ENCODE data around the gene OCSTAMP.

Gene OCSTAMP

DNA sequence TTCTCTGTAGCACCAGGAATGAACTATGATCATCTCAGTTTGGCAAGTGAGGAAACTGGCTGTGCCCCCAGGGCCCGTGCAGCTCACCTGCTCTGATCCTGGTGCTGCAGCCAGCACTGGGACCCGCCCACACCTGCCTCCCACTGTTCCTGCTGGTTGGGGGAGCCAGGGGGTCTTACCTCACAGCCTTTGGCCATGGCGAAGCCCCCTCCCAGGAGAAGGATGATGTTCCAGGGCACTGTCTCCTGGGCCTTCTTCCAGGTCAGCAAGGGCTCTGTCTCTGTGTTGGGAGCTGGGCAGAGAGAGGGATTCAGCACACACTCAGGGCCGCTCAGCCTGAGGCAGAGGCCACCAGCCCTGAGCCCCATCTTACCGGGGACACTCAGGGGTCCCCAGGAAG lies 24.9 kb upstream of the OCSTAMP start:
- POLR2A ChIA-PET = no interaction called here
- no peak for TF ChIP-seq ELF4 (IDR thresholded peaks at IDR 0.05)
- no peak for TF ChIP-seq BHLHE40 (IDR thresholded peaks at IDR 0.05; ENCODE audit: borderline replicate concordance)
- TF ChIP-seq HDGF (IDR thresholded peaks at IDR 0.05; ENCODE audit: borderline replicate concordance) = no peak
- no peak for TF ChIP-seq FOXM1 (IDR thresholded peaks at IDR 0.05; ENCODE audit: borderline replicate concordance)
- TF ChIP-seq FOXK2 (IDR thresholded peaks at IDR 0.05) = no peak
- no peak for TF ChIP-seq ARNT (IDR thresholded peaks at IDR 0.05)
- TF ChIP-seq TARDBP (IDR thresholded peaks at IDR 0.05) = no peak
- CTCF ChIA-PET = interaction anchor here (0.8 kb wide), 1 partner anchor 11 kb away, joined by 3 read pairs; no protein-coding TSS in a partner anchor
- DNase-seq (ENCODE audit: extremely low spot score) = no peak

DNA sequence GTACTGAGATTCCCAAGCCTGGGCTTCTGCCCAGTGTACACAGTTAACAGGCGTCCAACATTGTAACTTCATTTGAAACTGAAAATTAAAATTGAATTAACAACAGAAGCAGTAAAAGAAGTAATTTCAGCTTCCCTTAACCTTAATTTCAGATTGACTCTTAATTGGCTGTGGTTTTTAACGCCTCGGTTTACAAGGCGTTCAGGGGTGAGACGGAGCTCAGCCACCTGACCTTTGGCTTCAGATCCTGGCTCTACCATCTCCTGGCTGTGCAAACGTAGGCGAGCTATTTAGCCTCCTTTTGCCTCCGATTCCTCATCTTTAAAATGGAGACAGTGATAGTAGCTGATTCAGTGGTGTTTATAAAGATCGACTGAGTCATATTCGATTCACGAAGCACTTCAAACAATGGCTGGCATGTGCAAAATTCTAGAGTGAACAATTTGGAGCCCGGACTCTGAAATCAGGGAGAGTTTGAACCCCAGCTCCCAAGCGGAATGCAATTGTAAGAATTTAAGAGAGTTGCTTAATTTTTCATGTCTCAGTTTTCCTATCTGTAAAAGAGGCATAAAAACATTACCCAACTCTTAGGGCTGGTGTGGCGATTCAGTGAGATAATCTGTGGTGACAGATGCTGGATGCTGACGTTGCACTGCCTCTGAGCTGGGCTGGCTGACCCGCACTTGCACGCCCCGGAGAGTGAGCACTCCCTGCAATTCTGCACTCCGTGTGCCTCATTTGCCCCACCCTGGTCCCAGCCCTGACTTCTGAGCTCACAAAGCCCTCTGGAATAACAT lies 23.5 kb upstream of the OCSTAMP start:
- POLR2A ChIA-PET = interaction anchor here (1.5 kb wide), 1 partner anchor 11 kb away, joined by 3 read pairs; no protein-coding TSS in a partner anchor
- no peak for DNase-seq (ENCODE audit: extremely low spot score)
- no peak for TF ChIP-seq NFRKB (IDR thresholded peaks at IDR 0.05)
- TF ChIP-seq FOXM1 (IDR thresholded peaks at IDR 0.05; ENCODE audit: borderline replicate concordance) = no peak
- no peak for TF ChIP-seq CTBP1 (IDR thresholded peaks at IDR 0.05; ENCODE audit: borderline replicate concordance)
- TF ChIP-seq TARDBP (IDR thresholded peaks at IDR 0.05) = no peak
- TF ChIP-seq BHLHE40 (IDR thresholded peaks at IDR 0.05; ENCODE audit: borderline replicate concordance) = no peak
- no peak for TF ChIP-seq HDGF (IDR thresholded peaks at IDR 0.05; ENCODE audit: borderline replicate concordance)
- no peak for TF ChIP-seq SUZ12 (IDR thresholded peaks at IDR 0.05)
- TF ChIP-seq FOXK2 (IDR thresholded peaks at IDR 0.05) = no peak
- TF ChIP-seq ELF4 (IDR thresholded peaks at IDR 0.05) = no peak
- no peak for TF ChIP-seq LEF1 (IDR thresholded peaks at IDR 0.05; ENCODE audit: borderline replicate concordance)
- CTCF ChIA-PET = no interaction called here

DNA sequence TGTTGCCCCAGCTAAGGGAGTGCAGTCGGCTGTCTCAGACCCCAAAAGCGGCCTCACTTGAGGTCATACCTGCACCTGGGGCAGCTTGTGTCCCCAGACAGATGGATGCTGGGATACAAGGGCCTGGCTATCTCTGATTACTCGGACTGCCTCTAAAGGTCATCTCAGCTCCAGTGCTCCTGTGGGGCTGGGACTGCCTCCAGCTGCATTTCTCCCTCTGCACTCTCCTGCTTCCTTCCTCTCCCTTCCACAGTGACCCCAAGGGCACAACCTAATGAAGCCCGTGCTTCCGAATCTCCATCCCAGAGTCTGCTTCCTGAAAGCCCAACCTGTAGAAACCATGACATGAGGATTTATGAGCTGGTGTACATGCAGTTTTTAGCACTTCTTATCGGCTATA lies 22.8 kb upstream of the OCSTAMP start:
- ChIA-PET POLR2A (interaction anchor here (1.5 kb wide), 1 partner anchor 10 kb away, joined by 3 read pairs; no protein-coding TSS in a partner anchor), CTCF (interaction anchor here (1.0 kb wide), 1 partner anchor 10 kb away, joined by 4 read pairs; no protein-coding TSS in a partner anchor)
- TF ChIP-seq ZNF384 (IDR thresholded peaks at IDR 0.05) = no peak
- no peak for DNase-seq (ENCODE audit: extremely low spot score)

DNA sequence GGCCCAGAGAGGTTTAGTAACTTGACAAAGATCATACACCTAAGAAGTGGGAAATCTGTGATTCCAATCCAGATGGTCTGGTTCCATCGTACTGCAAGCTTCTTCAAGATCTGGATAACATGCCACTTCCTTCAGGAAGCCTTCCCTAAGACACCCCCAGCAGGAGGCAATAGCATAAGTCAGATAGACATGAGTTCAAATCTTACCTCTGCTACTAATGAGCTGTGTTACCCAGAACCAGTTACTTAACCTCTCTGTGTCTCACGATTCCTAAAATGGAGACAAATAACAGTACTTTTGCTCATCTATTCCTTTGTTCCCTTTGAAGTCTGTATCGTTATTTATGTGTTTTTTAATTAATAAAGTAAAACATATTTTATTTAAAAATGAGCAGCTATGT lies 22.3 kb upstream of the OCSTAMP start:
- CTCF ChIA-PET = interaction anchor here (1.0 kb wide), 1 partner anchor 10 kb away, joined by 4 read pairs; no protein-coding TSS in a partner anchor
- no peak for TF ChIP-seq FOXA1 (IDR thresholded peaks at IDR 0.05)
- TF ChIP-seq NFRKB (IDR thresholded peaks at IDR 0.05) = no peak
- no peak for TF ChIP-seq FOXK2 (IDR thresholded peaks at IDR 0.05)
- TF ChIP-seq ELF4 (IDR thresholded peaks at IDR 0.05) = no peak
- TF ChIP-seq CTBP1 (IDR thresholded peaks at IDR 0.05; ENCODE audit: borderline replicate concordance) = no peak
- no peak for TF ChIP-seq TARDBP (IDR thresholded peaks at IDR 0.05)
- TF ChIP-seq, protein P1, sequence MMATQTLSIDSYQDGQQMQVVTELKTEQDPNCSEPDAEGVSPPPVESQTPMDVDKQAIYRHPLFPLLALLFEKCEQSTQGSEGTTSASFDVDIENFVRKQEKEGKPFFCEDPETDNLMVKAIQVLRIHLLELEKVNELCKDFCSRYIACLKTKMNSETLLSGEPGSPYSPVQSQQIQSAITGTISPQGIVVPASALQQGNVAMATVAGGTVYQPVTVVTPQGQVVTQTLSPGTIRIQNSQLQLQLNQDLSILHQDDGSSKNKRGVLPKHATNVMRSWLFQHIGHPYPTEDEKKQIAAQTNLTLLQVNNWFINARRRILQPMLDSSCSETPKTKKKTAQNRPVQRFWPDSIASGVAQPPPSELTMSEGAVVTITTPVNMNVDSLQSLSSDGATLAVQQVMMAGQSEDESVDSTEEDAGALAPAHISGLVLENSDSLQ (IDR thresholded peaks at IDR 0.05) = no peak
- no peak for TF ChIP-seq L3MBTL2 (conservative IDR thresholded peaks at IDR 0.05)
- no peak for TF ChIP-seq FOXM1 (IDR thresholded peaks at IDR 0.05; ENCODE audit: borderline replicate concordance)
- TF ChIP-seq SUZ12 (IDR thresholded peaks at IDR 0.05) = no peak
- TF ChIP-seq SP1 (IDR thresholded peaks at IDR 0.05) = no peak
- TF ChIP-seq ARNT (IDR thresholded peaks at IDR 0.05) = no peak
- POLR2A ChIA-PET = interaction anchor here (1.5 kb wide), 1 partner anchor 10 kb away, joined by 3 read pairs; no protein-coding TSS in a partner anchor
- no peak for DNase-seq (ENCODE audit: extremely low spot score)

DNA sequence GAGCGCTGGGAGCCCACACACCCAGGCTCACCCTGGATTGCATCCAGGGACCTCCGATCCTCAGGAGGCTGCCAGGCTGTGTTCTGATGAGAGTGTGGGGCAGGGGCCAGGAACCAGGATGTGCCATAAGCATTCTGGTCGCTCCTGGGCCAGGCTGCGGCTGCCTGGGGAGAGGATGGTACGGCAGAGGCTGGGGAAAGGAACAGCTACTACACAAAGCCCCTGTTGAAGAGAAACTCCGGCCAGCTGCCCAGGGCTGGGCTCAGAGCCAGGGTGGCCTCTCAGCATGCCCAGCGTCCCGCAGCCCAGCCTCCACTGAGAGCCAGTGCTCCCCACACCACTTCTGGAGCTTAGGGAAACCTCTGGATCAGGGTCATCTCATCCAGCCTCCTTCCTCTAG lies 21.7 kb upstream of the OCSTAMP start:
- ChIA-PET POLR2A (no interaction called here), CTCF (interaction anchor here (1.0 kb wide), 1 partner anchor 9 kb away, joined by 4 read pairs; no protein-coding TSS in a partner anchor)
- no peak for TF ChIP-seq SUZ12 (IDR thresholded peaks at IDR 0.05)
- no peak for TF ChIP-seq NFRKB (IDR thresholded peaks at IDR 0.05)
- TF ChIP-seq FOXM1 (IDR thresholded peaks at IDR 0.05; ENCODE audit: borderline replicate concordance) = no peak
- no peak for TF ChIP-seq HDGF (IDR thresholded peaks at IDR 0.05; ENCODE audit: borderline replicate concordance)
- no peak for TF ChIP-seq ARNT (IDR thresholded peaks at IDR 0.05)
- no peak for TF ChIP-seq L3MBTL2 (conservative IDR thresholded peaks at IDR 0.05)
- no peak for TF ChIP-seq FOXK2 (IDR thresholded peaks at IDR 0.05)
- TF ChIP-seq, protein P1 (IDR thresholded peaks at IDR 0.05) = no peak
- TF ChIP-seq CTBP1 (IDR thresholded peaks at IDR 0.05; ENCODE audit: borderline replicate concordance) = no peak
- no peak for TF ChIP-seq BHLHE40 (IDR thresholded peaks at IDR 0.05; ENCODE audit: borderline replicate concordance)
- TF ChIP-seq SP1 (IDR thresholded peaks at IDR 0.05) = no peak
- TF ChIP-seq ELF4 (IDR thresholded peaks at IDR 0.05) = no peak
- no peak for DNase-seq (ENCODE audit: extremely low spot score)

DNA sequence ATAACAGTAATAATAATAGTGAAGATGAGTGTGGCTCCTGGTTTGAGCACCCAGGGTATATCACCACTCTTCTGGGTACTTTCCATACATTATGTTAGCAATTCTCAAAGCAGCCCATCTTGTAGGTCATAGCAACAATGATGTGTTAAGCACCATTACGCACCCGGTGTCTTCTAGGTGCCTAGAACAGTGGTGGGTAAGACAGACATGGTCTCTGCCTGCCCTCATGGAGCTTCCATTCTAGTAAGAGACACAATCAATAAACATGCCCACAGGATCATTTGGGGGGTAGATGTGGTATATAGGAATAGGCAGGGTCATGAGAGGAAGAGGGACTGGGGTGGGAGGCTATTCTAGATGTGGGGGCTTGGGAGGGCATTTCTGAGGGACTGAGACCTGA lies 21.0 kb upstream of the OCSTAMP start:
- ChIA-PET POLR2A (no interaction called here), CTCF (no interaction called here)
- TF ChIP-seq FOXM1 (IDR thresholded peaks at IDR 0.05; ENCODE audit: borderline replicate concordance) (no peak), HDGF (IDR thresholded peaks at IDR 0.05; ENCODE audit: borderline replicate concordance) (no peak), TARDBP (IDR thresholded peaks at IDR 0.05) (no peak), SUZ12 (IDR thresholded peaks at IDR 0.05) (no peak), NFRKB (IDR thresholded peaks at IDR 0.05) (no peak), FOXA1 (IDR thresholded peaks at IDR 0.05) (no peak), ZNF384 (IDR thresholded peaks at IDR 0.05) (no peak), ELF4 (IDR thresholded peaks at IDR 0.05) (no peak), L3MBTL2 (conservative IDR thresholded peaks at IDR 0.05) (no peak), CTBP1 (IDR thresholded peaks at IDR 0.05; ENCODE audit: borderline replicate concordance) (no peak), ARNT (IDR thresholded peaks at IDR 0.05) (no peak), FOXK2 (IDR thresholded peaks at IDR 0.05) (no peak), LEF1 (IDR thresholded peaks at IDR 0.05; ENCODE audit: borderline replicate concordance) (no peak), SP1 (IDR thresholded peaks at IDR 0.05) (no peak), BHLHE40 (IDR thresholded peaks at IDR 0.05; ENCODE audit: borderline replicate concordance) (no peak)
- TF ChIP-seq, protein P1 (IDR thresholded peaks at IDR 0.05) = no peak
- DNase-seq (ENCODE audit: extremely low spot score) = no peak
